HepG2 (cell line): ENCODE data around the gene TSNAXIP1. TPM values are rescaled to one million over a fixed set of nuclear protein-coding genes. Genes with fewer than 3 reads are reported as not detected.

Source experiments
- CEBPG ChIP-seq: IDR thresholded peaks from 2 replicates; pipeline ENCODE4 v1.6.1; 2016
- GATAD1 ChIP-seq: IDR thresholded peaks from 2 replicates; pipeline ENCODE4 v1.6.1; 2016; ENCODE audit warnings: missing genetic modification reagents, missing compliant biosample characterization
- HOXD1 ChIP-seq: sonication (generic); formaldehyde crosslinking; IDR thresholded peaks from 2 replicates; pipeline ENCODE4 v1.5.0; 2020; ENCODE audit warnings: missing genetic modification reagents
- JDP2 ChIP-seq: sonication (generic); formaldehyde crosslinking; IDR thresholded peaks from 2 replicates; pipeline ENCODE4 v1.8.1; 2022; ENCODE audit warnings: missing genetic modification reagents, borderline replicate concordance
- JUN ChIP-seq: sonication (generic); formaldehyde crosslinking; IDR thresholded peaks from 2 replicates; pipeline ENCODE4 v1.4.0; 2020; ENCODE audit warnings: mild to moderate bottlenecking, missing genetic modification reagents
- KLF16 ChIP-seq, 2 experiments: sonication (generic) in 1 of 2; formaldehyde crosslinking in 1 of 2; IDR thresholded peaks; 2 replicates each; pipeline versions ENCODE4 v1.6.1 to v1.8.0; 2016 to 2023; ENCODE audit warnings: missing genetic modification reagents in 2 of 2, missing compliant biosample characterization in 1 of 2
- NFYB ChIP-seq: sonication (generic); formaldehyde crosslinking; IDR thresholded peaks from 2 replicates; pipeline ENCODE4 v1.4.0; 2020; ENCODE audit warnings: missing genetic modification reagents
- REPIN1 ChIP-seq: sonication (generic); formaldehyde crosslinking; IDR thresholded peaks from 2 replicates; pipeline ENCODE4 v1.8.0; 2022; ENCODE audit warnings: missing genetic modification reagents, low read depth, mild to moderate bottlenecking, borderline replicate concordance
- REST ChIP-seq, 2 experiments: IDR thresholded peaks; 2 replicates each; pipeline ENCODE4 v1.6.1; 2011 to 2012; ENCODE audit warnings: low read length in 2 of 2, borderline replicate concordance in 1 of 2, low read depth in 1 of 2, mild to moderate bottlenecking in 1 of 2, moderate library complexity in 1 of 2
- REXO4 ChIP-seq: sonication (generic); formaldehyde crosslinking; IDR thresholded peaks from 2 replicates; pipeline ENCODE4 v1.8.0; 2022; ENCODE audit warnings: missing genetic modification reagents, mild to moderate bottlenecking, borderline replicate concordance
- SNAPC2 ChIP-seq: sonication (generic); formaldehyde crosslinking; IDR thresholded peaks from 2 replicates; pipeline ENCODE4 v1.8.1; 2022; ENCODE audit warnings: mild to moderate bottlenecking, missing genetic modification reagents
- TBX2 ChIP-seq: sonication (generic); formaldehyde crosslinking; IDR thresholded peaks from 2 replicates; pipeline ENCODE4 v1.5.0; 2020; ENCODE audit warnings: missing genetic modification reagents, mild to moderate bottlenecking, borderline replicate concordance
- TP53 ChIP-seq: sonication (generic); formaldehyde crosslinking; conservative IDR thresholded peaks from 2 replicates; pipeline ENCODE4 v1.4.0; 2020; ENCODE audit warnings: missing genetic modification reagents
- ZFP82 ChIP-seq: sonication (generic); formaldehyde crosslinking; IDR thresholded peaks from 2 replicates; pipeline ENCODE4 v1.5.1; 2020; ENCODE audit warnings: mild to moderate bottlenecking, missing genetic modification reagents, borderline replicate concordance
- ZFP90 ChIP-seq: sonication (generic); formaldehyde crosslinking; IDR thresholded peaks from 2 replicates; pipeline ENCODE4 v1.8.0; 2022; ENCODE audit warnings: missing genetic modification reagents, mild to moderate bottlenecking, inconsistent platforms, borderline replicate concordance
- ZNF34 ChIP-seq: sonication (generic); formaldehyde crosslinking; IDR thresholded peaks from 2 replicates; pipeline ENCODE4 v1.4.0; 2020; ENCODE audit warnings: mild to moderate bottlenecking, missing genetic modification reagents, borderline replicate concordance
- ZNF850 ChIP-seq: sonication (generic); formaldehyde crosslinking; conservative IDR thresholded peaks from 2 replicates; pipeline ENCODE4 v1.9.0; 2021; ENCODE audit warnings: mild to moderate bottlenecking, missing genetic modification reagents
- polyA plus RNA-seq, 8 experiments: library from polyadenylated mRNA; depleted of rRNA in 3 of 8; stranded (reverse) in 7 of 8; unstranded in 1 of 8; fragments of >200 nt; fragmentation: Illumina TruSeq in 4 of 8; extraction: Trizol in 4 of 8; gene quantifications; 2 replicates each; pipeline versions ENCODE4 v1.2.1 to v1.2.3, GENCODE V29; 2011 to 2016; ENCODE audit warnings: low read depth in 4 of 8, missing spikeins in 1 of 8, mixed read lengths in 1 of 8; ENCODE audit not compliant: insufficient read depth in 1 of 8
- total RNA-seq, 5 experiments: library from RNA; depleted of rRNA; stranded (reverse); fragments of >200 nt; fragmentation: Illumina TruSeq; extraction: Trizol; gene quantifications; 2 replicates each; pipeline ENCODE4 v1.2.3, GENCODE V29; 2016; ENCODE audit warnings: low read depth in 1 of 5
- TF ChIP-seq, protein P1 (sequence below): sonication (generic); formaldehyde crosslinking; IDR thresholded peaks from 2 replicates; pipeline ENCODE4 v1.4.0; 2020; ENCODE audit warnings: mild to moderate bottlenecking, missing genetic modification reagents

Gene TSNAXIP1
- total and polyA plus RNA-seq, 2 of the 13 experiments (the other 11 are each of a cell fraction or from before 2014, with no cell fraction given) = 0.37 to 0.86 TPM

DNA sequence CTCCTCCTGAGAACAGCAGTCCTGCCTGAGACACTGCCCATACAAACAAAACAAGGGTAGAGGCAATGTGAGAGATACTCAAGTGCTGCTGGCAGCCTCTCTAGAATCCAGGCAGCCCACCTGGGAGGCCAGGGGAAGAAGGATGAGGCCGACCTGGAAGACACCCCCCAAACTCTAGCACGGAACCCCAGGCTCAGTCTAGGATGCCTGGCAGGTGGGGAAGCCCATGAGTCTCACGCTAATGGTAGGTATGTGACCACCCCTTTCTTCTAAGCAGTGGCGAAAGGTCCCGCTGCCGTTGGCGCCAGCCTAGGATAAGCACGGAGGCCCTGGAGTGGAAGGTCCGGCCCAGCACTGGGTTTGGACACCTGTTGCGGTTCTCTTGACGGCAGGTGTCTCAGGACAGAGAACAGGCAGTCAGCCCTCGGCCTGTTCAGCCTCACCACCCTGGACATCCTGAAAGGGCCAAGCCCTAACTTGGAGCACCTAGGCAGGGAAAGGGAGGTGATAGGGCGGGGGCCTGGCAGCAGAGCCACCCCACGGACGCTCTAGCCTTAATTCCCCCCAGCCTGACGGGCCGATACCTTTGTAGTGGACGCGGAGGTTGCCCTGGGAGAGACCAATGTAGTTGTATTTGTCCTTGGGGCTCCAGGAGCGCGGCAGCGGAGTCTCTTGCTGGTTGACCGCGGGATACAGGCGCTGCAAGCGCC lies 816 bp upstream of the TSNAXIP1 start (continued):
- TF ChIP-seq REST (IDR thresholded peaks at IDR 0.05; ENCODE audit: borderline replicate concordance in 1 of 2, low read depth in 1 of 2, low read length in 2 of 2) (no peak), CEBPG (no peak), ZFP90 (CRISPR knock-in tag) (no peak), SNAPC2 (CRISPR knock-in tag) (no peak), KLF16 (CRISPR knock-in tag; IDR thresholded peaks at IDR 0.05) (no peak), HOXD1 (CRISPR knock-in tag) (no peak), TP53 (CRISPR knock-in tag) (no peak), ZNF850 (no peak), GATAD1 (CRISPR knock-in tag) (no peak), TBX2 (CRISPR knock-in tag) (no peak), JDP2 (no peak), ZNF34 (CRISPR knock-in tag) (no peak), REPIN1 (CRISPR knock-in tag) (no peak), REXO4 (CRISPR knock-in tag) (no peak), ZFP82 (CRISPR knock-in tag) (no peak), NFYB (no peak), JUN (no peak)
- TF ChIP-seq, protein P1, sequence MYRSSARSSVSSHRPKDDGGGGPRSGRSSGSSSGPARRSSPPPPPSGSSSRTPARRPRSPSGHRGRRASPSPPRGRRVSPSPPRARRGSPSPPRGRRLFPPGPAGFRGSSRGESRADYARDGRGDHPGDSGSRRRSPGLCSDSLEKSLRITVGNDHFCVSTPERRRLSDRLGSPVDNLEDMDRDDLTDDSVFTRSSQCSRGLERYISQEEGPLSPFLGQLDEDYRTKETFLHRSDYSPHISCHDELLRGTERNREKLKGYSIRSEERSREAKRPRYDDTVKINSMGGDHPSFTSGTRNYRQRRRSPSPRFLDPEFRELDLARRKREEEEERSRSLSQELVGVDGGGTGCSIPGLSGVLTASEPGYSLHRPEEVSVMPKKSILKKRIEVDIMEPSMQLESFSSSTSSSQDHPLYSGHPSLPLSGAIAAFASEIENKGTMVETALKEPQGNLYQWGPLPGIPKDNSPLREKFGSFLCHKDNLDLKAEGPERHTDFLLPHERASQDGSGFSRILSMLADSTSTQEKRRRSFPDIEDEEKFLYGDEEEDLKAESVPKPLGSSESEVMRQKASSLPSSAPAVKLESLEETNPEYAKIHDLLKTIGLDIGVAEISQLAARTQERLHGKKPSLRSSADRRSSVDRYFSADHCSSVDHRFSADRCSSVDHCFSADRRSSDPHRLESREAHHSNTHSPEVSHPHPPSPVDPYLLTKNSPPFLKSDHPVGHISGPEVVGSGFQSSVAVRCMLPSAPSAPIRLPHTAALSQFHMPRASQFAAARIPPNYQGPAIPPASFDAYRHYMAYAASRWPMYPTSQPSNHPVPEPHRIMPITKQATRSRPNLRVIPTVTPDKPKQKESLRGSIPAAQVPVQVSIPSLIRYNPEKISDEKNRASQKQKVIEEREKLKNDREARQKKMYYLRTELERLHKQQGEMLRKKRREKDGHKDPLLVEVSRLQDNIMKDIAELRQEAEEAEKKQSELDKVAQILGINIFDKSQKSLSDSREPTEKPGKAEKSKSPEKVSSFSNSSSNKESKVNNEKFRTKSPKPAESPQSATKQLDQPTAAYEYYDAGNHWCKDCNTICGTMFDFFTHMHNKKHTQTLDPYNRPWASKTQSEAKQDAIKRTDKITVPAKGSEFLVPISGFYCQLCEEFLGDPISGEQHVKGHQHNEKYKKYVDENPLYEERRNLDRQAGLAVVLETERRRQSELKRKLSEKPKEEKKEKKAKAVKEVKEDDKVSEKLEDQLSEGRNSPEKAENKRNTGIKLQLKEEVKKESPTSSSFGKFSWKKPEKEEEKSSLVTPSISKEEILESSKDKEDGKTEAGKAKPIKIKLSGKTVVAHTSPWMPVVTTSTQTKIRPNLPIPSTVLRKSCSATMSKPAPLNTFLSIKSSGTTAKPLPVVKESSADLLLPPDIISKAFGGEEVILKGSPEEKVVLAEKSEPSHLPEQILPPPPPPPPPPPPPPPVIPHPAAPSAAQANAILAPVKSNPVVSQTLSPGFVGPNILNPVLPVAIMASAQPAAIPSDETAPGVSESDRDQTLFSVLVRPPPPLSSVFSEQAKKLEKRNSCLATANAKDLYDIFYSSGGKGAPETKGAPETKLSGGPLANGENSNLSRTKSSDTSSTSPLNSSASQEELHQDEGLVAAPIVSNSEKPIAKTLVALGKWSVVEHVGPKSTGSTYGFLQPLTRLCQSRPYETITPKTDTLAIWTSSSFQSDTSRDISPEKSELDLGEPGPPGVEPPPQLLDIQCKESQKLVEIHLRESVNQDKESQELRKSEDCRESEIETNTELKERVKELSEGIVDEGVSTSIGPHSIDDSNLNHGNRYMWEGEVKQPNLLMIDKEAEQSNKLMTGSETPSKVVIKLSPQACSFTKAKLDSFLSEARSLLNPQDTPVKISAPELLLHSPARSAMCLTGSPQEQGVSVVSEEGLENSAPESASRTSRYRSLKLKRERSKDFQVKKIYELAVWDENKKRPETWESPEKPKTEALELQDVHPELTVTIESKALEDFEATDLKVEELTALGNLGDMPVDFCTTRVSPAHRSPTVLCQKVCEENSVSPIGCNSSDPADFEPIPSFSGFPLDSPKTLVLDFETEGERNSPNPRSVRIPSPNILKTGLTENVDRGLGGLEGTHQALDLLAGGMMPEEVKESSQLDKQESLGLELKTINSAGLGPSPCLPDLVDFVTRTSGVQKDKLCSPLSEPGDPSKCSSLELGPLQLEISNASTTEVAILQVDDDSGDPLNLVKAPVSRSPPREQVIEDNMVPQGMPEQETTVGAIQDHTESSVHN (CRISPR knock-in tag) = no peak
